ENCODE measurements around the gene KRTAP9-9.
"Not testable (repeated sequence)": the region's sequence is repeated elsewhere in the genome, so short reads cannot be mapped to it uniquely, and the experiment has no call there.

Gene KRTAP9-9

DNA sequence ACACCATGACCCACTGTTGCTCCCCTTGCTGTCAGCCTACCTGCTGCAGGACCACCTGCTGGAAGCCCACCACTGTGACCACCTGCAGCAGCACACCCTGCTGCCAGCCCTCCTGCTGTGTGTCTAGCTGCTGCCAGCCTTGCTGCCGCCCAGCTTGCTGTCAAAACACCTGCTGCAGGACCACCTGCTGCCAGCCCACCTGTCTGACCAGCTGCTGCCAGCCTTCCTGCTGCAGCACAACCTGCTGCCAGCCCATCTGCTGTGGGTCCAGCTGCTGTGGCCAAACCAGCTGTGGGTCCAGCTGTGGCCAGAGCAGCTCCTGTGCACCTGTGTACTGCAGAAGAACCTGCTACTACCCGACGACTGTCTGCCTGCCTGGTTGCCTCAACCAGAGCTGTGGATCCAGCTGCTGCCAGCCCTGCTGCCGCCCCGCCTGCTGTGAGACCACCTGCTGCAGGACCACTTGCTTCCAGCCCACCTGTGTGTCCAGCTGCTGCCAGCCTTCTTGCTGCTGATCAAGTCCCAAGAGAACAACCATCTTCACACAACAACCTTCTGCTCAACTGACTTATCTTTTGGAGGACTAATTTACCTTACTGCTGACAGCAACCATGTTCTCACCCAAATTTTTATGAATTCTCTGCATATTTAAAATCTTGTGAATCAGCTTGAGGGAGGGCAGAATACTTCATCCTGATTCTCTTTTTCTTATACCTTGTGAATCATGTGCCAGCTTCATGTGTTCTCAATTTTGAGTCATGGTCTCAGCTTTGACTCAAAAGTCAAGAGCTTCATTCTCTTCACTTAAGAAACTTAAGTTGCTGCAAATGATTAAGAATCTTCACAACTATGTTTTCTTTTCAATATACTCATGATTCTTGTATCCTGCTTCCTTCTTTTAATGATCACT is at the start of gene KRTAP9-9:
Gene KRTAP9-9 (plus strand): TSS at position 4 of the 910 bp plus-strand sequence.
- FAIRE-seq = not testable (repeated sequence)

DNA sequence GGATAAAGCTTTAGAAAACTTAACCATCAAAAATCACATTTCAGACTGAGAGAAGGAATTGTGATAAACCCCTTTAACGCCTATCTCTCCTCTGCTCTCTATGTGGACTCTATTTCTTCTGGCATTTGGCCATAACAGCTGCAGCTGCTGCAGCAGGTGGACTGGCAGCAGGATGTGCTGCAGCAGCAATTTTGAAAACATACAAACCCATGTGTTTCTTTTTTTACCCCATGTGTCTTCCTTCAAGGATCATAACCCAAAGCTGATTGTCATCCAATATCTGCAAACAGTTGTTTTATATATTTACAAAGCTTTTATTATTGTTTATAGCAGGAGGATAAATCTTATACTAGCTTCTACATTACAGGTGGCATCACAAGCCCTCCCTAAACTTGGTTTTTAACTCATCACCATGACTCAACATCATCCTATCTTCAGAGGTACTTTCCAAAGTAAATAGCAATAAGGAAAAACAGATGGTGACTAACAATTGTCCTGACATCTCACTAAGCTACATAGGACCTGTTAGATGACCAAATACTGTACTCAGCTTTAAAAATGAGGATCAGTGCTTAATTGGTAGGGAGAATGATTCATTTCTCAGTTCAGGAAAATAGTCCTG is 43.2 kb upstream of the KRTAP9-9 start:
- no peak for FAIRE-seq

DNA sequence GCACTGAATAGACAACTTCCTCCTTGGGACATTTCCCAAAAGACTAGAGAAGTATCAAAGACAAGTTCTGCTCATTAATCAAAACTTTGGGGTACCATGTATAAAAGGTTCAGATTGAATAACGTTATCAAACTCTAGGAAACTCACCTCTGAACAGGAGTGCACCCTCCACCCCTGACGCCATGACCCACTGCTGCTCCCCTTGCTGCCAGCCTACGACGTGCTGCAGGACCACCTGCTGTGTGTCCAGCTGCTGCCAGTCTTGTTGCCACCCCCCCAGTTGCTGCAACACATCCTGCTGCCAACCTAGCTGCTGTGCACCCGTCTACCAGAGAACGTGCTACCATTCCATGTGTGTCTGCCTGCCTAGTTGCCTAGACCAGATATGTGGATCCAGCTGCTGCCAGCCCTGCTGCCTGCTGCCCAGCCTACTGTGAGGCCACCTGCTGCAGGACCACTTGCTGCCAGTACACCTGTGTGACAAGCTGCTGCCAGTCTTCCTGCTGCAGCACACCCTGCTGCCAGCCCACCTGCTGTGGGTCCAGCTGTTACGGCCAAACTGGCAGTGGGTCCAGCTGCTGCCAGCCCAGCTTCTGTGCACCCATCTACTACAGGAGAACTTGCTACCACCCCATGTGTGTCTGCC is 42.5 kb upstream of the KRTAP9-9 start:
- FAIRE-seq = no peak

DNA sequence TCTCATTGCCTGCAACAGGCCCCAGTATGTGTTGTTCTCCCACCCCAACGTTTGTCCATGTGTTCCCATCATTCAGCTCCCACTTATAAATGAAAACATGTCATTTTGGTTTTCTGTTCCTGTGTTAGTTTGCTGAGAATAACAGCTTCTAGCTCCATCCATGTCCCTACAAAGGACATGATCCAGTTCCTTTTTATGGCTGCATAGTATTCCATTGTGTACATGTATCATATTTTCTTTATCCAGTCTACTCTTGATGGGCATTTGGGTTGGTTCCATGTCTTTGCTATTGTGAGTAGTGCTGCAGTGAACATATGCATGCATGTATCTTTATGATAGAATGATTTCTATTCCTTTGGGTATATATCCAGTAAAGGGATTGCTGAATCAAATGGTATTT is 39.5 kb upstream of the KRTAP9-9 start:
- no peak for FAIRE-seq

DNA sequence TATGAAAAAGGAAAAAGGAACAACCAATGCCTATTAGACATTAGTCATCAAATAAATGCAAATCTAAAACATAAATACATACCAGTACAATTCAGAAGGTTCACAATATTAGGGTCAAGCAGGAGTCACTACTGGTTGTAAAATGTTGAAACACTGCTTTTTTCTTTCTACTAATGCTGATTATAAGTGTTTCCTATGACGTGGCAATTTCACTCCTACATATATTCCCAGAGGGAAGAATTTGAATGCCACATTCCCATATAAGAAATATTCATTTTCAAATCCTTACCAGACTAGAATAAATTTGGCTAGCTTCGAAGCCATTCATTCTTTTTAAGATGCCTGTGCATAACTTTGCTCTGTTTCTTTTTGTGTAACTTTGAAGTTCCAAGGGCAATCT is 31.4 kb upstream of the KRTAP9-9 start:
- no peak for FAIRE-seq

DNA sequence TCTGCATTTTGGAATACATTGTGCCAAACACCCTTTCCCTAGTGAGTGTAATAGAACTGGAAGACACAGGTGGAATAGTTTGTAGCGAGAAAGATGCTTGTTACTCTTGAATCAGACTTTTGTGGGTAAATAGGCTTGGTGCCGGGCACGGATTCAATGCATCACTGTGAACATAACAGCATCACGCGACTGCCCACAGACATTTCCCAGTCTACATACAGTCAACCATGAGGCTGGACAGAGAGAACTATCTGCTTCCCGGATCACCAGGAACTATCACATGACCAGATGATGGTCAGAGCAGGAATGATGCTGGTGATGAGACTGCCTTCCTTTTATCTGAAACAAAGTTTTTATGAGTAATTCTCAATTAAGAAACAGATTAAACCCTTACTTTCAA is 29.1 kb upstream of the KRTAP9-9 start:
- FAIRE-seq = no peak

DNA sequence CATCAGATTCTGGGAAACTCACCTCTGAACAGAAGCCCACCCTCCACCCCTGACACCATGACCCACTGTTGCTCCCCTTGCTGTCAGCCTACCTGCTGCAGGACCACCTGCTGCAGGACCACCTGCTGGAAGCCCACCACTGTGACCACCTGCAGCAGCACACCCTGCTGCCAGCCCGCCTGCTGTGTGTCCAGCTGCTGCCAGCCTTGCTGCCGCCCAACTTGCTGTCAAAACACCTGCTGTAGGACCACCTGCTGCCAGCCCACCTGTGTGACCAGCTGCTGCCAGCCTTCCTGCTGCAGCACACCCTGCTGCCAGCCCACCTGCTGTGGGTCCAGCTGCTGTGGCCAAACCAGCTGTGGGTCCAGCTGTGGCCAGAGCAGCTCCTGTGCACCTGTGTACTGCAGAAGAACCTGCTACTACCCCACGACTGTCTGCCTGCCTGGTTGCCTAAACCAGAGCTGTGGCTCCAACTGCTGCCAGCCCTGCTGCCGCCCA is 28.5 kb upstream of the KRTAP9-9 start, which contains the start of gene KRTAP9-2:
Gene KRTAP9-2 (plus strand): TSS at position 51 of the 498 bp plus-strand sequence. CDS start 7 bp downstream, at position 58.
- FAIRE-seq = not testable (repeated sequence)

DNA sequence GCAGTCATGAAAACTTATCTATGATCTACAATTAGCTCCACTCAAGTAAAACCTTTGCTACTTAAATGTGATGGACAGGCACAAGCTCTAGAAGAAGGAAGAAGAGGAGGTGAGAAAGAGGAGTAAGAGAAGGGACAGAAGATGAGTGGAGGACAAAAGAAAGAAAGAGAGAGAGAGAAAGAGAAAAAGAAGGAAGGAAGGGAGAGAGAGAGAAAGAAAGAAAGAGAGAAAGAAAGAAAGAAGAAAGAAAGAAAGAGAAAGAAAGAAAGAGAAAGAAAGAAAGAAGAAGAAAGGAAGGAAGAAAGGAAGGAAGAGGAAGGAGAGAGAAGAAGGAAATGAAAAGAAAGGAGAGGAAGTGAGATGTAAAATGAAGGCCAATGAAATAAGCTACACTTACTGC is 25.1 kb upstream of the KRTAP9-9 start:
- FAIRE-seq = no peak

DNA sequence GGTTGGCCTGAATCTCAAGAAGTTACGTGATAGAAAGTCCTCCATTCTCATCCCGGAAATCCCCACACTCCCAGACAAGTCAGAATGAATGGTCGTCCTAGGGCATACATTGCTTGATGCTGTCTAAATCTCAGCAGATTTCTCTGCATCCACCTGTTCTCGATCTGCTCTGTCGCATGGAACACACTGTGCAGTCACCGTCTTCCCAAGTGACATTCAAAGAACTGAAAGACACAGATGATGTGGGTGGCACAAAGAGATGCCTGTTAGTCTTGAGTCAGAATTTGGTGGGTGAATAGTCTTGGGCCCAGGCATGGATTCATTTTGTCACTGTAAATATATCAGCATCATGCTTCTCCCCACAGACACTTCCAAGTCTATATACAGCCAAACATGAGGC is 23.5 kb upstream of the KRTAP9-9 start:
- FAIRE-seq = no peak

DNA sequence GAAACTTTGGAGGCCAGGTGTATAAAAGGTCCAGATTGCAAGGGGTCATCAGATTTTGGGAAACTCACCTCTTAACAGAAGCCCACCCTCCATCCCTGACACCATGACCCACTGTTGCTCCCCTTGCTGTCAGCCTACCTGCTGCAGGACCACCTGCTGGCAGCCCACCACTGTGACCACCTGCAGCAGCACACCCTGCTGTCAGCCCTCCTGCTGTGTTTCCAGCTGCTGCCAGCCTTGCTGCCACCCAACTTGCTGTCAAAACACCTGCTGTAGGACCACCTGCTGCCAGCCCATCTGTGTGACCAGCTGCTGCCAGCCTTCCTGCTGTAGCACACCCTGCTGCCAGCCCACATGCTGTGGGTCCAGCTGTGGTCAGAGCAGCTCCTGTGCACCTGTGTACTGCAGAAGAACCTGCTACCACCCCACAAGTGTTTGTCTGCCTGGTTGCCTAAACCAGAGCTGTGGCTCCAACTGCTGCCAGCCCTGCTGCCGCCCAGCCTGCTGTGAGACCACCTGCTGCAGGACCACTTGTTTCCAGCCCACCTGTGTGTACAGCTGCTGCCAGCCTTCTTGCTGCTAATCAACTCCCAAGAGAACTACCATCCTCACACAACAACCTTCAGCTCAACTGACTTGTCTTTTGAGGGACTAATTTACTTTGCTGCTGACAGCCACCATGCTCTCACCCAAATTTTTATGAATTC is 22.6 kb upstream of the KRTAP9-9 start, which contains the start of gene KRTAP9-3:
Gene KRTAP9-3 (plus strand): TSS at position 51 of the 707 bp plus-strand sequence. CDS start 53 bp downstream, at position 104.
- FAIRE-seq = not testable (repeated sequence)

DNA sequence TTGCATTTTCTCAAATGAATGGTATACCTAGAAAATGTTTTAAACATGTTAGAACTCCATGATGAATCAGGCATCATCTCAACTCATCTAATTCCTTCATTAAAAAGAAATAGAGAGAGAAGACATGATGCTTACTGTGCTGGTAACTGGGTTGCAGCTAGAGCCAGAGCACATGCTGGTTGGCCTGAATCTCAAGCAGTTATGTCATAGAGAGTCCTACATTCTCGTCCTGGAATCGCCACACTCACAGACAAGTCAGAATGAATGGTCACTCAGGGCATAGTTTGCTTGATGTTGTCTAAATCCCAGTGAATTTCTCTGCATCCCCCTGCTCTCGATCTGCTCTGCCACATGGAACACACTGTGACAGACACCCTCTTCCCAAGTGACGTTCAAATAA is 18.1 kb upstream of the KRTAP9-9 start:
- not testable (repeated sequence) for FAIRE-seq

DNA sequence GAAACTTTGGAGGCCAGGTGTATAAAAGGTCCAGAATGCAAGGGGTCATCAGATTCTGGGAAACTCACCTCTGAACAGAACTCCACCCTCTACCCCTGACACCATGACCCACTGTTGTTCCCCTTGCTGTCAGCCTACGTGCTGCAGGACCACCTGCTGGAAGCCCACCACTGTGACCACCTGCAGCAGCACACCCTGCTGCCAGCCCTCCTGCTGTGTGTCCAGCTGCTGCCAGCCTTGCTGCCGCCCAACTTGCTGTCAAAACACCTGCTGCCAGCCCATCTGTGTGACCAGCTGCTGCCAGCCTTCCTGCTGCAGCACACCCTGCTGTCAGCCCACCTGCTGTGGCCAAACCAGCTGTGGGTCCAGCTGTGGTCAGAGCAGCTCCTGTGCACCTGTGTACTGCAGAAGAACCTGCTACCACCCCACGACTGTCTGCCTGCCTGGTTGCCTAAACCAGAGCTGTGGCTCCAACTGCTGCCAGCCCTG is 17.2 kb upstream of the KRTAP9-9 start, which contains the start of gene KRTAP9-8:
Gene KRTAP9-8 (plus strand): TSS at position 51 of the 489 bp plus-strand sequence. CDS start 53 bp downstream, at position 104.
- not testable (repeated sequence) for FAIRE-seq

DNA sequence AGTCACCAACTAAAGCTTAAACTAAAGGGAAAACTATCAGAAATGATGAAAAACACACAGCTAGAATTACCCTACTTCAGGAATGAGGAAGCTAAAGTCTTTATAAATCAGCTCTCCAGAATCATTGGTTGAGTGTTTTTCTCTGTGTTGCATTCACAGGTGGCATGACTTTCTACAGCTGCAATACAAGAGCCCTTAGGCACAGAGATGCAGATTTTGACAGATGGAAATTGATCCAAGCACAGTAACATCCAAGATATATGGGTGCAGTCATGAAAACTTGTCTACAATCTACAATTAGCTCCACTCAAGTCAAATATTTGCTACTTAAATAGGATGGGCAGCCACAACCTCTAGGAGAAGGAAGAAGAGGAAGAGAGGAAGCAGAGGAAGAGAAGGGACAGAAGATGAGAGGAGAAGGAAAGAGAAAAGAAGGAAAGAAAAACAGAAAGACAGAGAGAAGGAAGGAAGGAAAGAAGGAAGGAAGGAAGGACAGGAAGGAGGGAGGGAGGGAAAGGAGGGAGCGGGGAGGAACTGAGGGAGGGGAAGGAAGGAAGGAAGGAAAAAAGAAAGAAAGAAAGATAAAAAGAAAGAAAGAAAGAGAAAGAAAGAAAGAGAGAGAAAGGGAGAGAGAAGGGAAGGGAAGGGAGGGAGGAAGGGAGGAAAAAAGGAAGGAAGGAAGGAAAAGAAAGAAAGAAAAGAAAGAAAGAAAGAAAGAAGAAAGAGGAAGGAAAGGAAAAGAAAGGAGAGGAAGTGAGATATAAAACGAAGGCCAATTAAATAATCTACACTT is 8.0 kb upstream of the KRTAP9-9 start:
- not testable (repeated sequence) for FAIRE-seq

DNA sequence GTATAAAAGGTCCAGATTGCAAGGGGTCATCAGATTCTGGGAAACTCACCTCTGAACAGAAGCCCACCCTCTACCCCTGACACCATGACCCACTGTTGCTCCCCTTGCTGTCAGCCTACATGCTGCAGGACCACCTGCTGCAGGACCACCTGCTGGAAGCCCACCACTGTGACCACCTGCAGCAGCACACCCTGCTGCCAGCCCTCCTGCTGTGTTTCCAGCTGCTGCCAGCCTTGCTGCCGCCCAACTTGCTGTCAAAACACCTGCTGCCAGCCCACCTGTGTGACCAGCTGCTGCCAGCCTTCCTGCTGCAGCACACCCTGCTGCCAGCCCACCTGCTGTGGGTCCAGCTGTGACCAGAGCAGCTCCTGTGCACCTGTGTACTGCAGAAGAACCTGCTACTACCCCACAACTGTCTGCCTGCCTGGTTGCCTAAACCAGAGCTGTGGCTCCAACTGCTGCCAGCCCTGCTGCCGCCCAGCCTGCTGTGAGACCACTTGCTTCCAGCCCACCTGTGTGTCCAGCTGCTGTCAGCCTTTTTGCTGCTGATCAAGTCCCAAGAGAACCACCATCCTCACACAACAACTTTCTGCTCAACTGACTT is 5.4 kb upstream of the KRTAP9-9 start, which contains the start of gene KRTAP9-4:
Gene KRTAP9-4 (plus strand): TSS at position 51 of the 604 bp plus-strand sequence. CDS start 34 bp downstream, at position 85.
- not testable (repeated sequence) for FAIRE-seq

DNA sequence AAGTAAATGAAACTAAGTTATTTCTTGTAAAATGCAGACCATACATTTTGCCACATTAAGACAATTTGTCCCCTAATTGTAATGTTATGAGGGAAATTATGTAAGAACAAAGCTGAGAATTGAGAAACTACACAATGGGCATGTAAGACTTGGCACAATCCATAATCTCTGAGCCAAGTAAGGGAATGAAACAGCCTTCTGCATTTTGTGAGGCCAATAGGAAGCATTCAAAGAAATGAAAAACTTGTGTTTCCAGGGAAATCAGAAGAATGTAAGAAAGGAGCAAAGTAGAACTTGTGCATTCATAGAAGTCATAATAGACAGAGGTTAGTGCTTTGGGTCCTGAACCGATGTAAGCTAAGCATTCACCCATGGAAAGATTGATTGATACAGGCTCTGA is 3.9 kb upstream of the KRTAP9-9 start:
- FAIRE-seq = no peak

DNA sequence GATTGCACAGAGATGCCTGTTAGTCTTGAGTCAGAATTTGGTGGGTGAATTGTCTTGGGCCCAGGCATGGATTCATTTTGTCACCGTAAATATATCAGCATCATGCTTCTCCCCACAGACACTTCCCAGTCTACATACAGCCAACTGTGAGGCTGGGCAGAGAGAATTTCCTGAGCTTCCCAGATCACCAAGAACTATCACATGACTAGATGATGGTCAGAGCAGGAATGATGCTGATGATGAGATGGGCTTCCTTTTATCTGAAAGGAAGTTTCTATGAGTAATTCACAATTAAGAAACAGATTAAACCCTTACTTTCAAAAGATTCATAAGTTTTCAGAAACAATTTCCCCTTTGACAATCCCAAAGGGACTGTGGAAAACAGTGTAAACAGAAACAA is 323 bp upstream of the KRTAP9-9 start:
- no peak for FAIRE-seq

DNA sequence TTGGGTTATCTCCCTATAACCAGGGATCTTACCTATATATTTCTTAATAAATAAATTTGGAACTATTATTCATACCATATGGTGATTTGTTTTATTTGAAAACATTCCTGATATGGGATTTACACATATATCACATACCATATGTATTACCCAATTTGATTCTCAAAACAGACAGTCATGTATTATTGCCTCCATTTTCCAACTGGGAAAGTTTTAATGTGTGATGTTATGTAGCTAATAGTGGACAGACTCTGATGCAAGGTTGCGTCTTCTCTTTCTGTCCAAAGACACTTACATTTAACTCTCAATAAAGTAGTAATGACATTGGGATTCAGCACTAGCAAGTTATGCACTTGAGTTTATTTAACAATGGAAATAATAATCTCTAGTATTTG is 1.1 kb downstream of the KRTAP9-9 start:
- no peak for FAIRE-seq

DNA sequence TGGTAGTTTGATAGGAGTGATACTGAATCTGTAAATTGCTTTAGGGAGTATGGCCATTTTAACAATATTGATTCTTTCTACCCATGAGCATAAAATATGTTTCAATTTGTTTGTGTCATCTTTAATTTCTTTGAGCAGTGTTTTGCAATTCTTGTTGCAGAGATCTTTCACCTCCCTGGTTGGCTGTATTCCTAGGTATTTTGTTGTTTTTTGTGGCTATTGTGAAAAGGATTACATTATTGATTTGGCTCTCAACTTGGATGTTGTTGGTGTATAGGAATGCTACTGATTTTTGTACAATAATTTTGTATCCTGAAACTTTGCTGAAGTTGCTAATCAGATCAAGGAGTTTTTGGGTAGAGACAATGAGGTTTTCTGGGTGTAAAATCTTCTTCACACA is 3.2 kb downstream of the KRTAP9-9 start:
- no peak for FAIRE-seq

DNA sequence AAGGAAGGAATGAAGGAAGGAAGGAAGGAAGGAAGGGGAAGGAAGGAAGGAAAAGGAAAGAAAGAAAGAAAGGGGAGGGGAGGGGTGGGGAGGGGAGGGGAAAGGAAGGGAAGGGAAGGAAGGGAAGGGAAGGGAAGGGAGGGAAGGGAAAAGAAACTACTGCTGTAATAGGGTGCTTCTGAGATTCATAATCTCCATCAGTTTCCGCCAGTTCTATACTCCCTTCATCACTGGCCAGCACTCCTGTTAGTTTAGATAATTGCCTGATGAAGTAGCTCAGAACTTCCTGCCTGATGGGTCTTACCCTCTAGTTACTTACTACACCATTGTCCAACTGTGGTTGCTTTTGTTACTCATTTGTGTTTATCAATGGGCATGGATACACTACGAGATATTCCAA is 8.0 kb downstream of the KRTAP9-9 start:
- FAIRE-seq = no peak

DNA sequence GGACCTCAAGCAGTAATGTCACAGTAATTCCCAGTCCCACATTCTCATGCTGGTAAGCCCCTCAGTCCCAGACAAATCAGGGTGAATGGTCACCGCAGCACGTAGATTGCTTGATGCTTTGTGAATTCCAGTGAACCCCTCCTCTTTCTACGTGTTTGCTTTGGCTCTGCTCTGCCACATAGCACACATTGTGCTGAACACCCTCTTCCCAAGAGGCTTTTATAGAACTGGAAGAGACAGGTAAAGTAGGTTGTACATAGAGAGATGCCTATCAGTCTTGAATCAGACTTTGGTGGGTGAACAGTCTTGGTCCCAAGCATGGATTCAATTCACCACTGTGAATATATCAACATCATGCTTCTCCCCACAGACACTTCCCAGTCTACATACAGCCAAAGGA is 9.4 kb downstream of the KRTAP9-9 start:
- FAIRE-seq = no peak

DNA sequence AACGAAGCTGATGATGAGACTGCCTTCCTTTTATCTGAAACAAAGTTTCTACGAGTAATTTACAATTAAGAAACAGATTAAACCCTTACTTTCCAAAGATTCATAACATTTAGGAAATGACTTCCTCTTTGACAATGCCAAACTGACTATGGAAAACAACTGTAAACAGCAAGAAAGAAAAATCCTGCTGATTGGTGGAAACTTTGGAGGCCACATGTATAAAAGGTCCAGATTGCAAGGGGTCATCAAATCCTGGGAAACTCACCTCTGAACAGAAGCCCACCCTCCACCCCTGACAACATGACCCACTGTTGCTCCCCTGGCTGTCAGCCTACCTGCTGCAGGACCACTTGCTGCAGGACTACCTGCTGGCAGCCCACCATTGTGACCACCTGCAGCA is 9.9 kb downstream of the KRTAP9-9 start, which contains the start of gene KRTAP9-6:
Gene KRTAP9-6 (plus strand): TSS at position 301 of the 400 bp plus-strand sequence. CDS start 0 bp downstream, at position 301.
- FAIRE-seq = no peak
